ENCODE data around the gene NACC2. TPM values are rescaled to one million over a fixed set of nuclear protein-coding genes. Genes with fewer than 3 reads are reported as not detected.

The NACC2 gene
- polyA plus RNA-seq, 1 of the 3 experiments (the other 2 are of a cell fraction): 22.1 TPM

- Histone ChIP-seq H2AFZ (ENCODE audit: low read depth) (no peak overlapping the region), H3K79me2 (ENCODE audit: insufficient read depth) (no peaks in the 10 kb centered on the region), H3K9ac (no peak overlapping the region), H3K9me3 (no peaks in the 10 kb centered on the region), H4K20me1 (ENCODE audit: insufficient read depth) (no peaks in the 10 kb centered on the region), H3K36me3 (replicated peaks in 1 of 2; ENCODE audit: control insufficient read depth in 1 of 2, insufficient read depth in 2 of 2, low read length in 1 of 2) (no peaks in the 10 kb centered on the region), H3K27ac (ENCODE audit: low read depth in 2 of 2, low read length in 1 of 2) (no peak overlapping the region), H3K4me2 (no peak overlapping the region), H3K27me3 (ENCODE audit: insufficient read depth) (peaks cover 9% of the 10 kb centered on the region; the same call in 1 of the 2 replicates), H3K4me1 (ENCODE audit: control insufficient read depth in 1 of 2, insufficient read depth in 2 of 2, low read depth in 1 of 2, low read length in 1 of 2) (peaks cover 5 to 37% of the 10 kb centered on the region in 2 experiments; a peak in 2 of 4 replicates), H3K4me3 (ENCODE audit: low read depth in 2 of 2, low read length in 1 of 2) (no peak overlapping the region), H3F3A (replicated peaks; ENCODE audit: insufficient read depth) (no peaks in the 10 kb centered on the region), H3K9me2 (no peaks in the 10 kb centered on the region)
- TF ChIP-seq RXRA (IDR thresholded peaks at IDR 0.05; ENCODE audit: borderline replicate concordance, low read depth): no peak
- ChIA-PET CTCF (interaction anchor here (2.2 to 3.6 kb wide), 2 partner anchors 18 to 138 kb away, joined by 9 to 22 read pairs; no protein-coding TSS in a partner anchor), POLR2A (no interaction called here)
- 92% methylated on average over 6 of the region's 14 CpGs for WGBS (ENCODE audit: low lambda C conversion rate)
- no peak for DNase-seq
Measured at GRCh38 chr9:135985459-135985774, 109.7 kb downstream of the NACC2 start.

GRCh38 chr9:135984072-135984710 is 110.9 kb downstream of the NACC2 start:
- Histone ChIP-seq H3K4me1 (ENCODE audit: control insufficient read depth in 1 of 2, insufficient read depth in 2 of 2, low read depth in 1 of 2, low read length in 1 of 2) (peaks cover 5 to 33% of the 10 kb centered on the region in 2 experiments; a peak in 2 of 4 replicates), H3K36me3 (replicated peaks in 1 of 2; ENCODE audit: control insufficient read depth in 1 of 2, insufficient read depth in 2 of 2, low read length in 1 of 2) (no peaks in the 10 kb centered on the region), H3F3A (replicated peaks; ENCODE audit: insufficient read depth) (no peaks in the 10 kb centered on the region), H3K79me2 (ENCODE audit: insufficient read depth) (no peaks in the 10 kb centered on the region), H2AFZ (ENCODE audit: low read depth) (no peak overlapping the region), H3K4me3 (ENCODE audit: low read depth in 2 of 2, low read length in 1 of 2) (no peak overlapping the region), H3K4me2 (no peak overlapping the region), H3K27ac (ENCODE audit: low read depth in 2 of 2, low read length in 1 of 2) (no peak overlapping the region), H3K9me3 (no peaks in the 10 kb centered on the region), H3K9ac (no peak overlapping the region), H4K20me1 (ENCODE audit: insufficient read depth) (no peaks in the 10 kb centered on the region), H3K27me3 (ENCODE audit: insufficient read depth) (peaks cover 9% of the 10 kb centered on the region; the same call in 1 of the 2 replicates), H3K9me2 (no peaks in the 10 kb centered on the region)
- POLR2A ChIA-PET: no interaction called here
- WGBS (ENCODE audit: low lambda C conversion rate): 78% methylated on average over 15 of the region's 22 CpGs
- TF ChIP-seq RAD21 (IDR thresholded peaks at IDR 0.05; ENCODE audit: low read length) (no peak), RXRA (IDR thresholded peaks at IDR 0.05; ENCODE audit: borderline replicate concordance, low read depth) (no peak), RCOR1 (IDR thresholded peaks at IDR 0.05; ENCODE audit: low read length) (no peak), TAF1 (IDR thresholded peaks at IDR 0.05; ENCODE audit: borderline replicate concordance, low read depth, low read length) (no peak), IRF3 (IDR thresholded peaks at IDR 0.05; ENCODE audit: low read depth, low read length) (no peak), CHD2 (IDR thresholded peaks at IDR 0.05; ENCODE audit: low read length, partially characterized antibody) (no peak), NFIC (IDR thresholded peaks at IDR 0.05; ENCODE audit: borderline replicate concordance) (no peak), USF1 (IDR thresholded peaks at IDR 0.05; ENCODE audit: borderline replicate concordance, low read depth) (no peak), SIN3A (IDR thresholded peaks at IDR 0.05; ENCODE audit: borderline replicate concordance, low read depth, low read length) (no peak), TCF12 (IDR thresholded peaks at IDR 0.05) (no peak), FOXM1 (IDR thresholded peaks at IDR 0.05; ENCODE audit: low read depth) (no peak), MXI1 (IDR thresholded peaks at IDR 0.05; ENCODE audit: low read depth, low read length) (no peak), FOSL2 (IDR thresholded peaks at IDR 0.05; ENCODE audit: borderline replicate concordance, low read depth) (no peak), YY1 (IDR thresholded peaks at IDR 0.05; ENCODE audit: low read depth) (no peak), POLR2AphosphoS5 (IDR thresholded peaks at IDR 0.05; ENCODE audit: low read depth, low read length) (no peak), RFX5 (IDR thresholded peaks at IDR 0.05; ENCODE audit: low read length) (no peak), FOXJ3 (CRISPR knock-in tag; IDR thresholded peaks at IDR 0.05) (no peak)
- TF ChIP-seq, protein P1, sequence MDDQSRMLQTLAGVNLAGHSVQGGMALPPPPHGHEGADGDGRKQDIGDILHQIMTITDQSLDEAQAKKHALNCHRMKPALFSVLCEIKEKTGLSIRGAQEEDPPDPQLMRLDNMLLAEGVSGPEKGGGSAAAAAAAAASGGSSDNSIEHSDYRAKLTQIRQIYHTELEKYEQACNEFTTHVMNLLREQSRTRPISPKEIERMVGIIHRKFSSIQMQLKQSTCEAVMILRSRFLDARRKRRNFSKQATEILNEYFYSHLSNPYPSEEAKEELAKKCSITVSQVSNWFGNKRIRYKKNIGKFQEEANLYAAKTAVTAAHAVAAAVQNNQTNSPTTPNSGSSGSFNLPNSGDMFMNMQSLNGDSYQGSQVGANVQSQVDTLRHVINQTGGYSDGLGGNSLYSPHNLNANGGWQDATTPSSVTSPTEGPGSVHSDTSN (IDR thresholded peaks at IDR 0.05): no peak
- TF ChIP-seq, protein P2, sequence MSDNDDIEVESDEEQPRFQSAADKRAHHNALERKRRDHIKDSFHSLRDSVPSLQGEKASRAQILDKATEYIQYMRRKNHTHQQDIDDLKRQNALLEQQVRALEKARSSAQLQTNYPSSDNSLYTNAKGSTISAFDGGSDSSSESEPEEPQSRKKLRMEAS (IDR thresholded peaks at IDR 0.05; ENCODE audit: low read depth): no peak
- TF ChIP-seq, protein P3, sequence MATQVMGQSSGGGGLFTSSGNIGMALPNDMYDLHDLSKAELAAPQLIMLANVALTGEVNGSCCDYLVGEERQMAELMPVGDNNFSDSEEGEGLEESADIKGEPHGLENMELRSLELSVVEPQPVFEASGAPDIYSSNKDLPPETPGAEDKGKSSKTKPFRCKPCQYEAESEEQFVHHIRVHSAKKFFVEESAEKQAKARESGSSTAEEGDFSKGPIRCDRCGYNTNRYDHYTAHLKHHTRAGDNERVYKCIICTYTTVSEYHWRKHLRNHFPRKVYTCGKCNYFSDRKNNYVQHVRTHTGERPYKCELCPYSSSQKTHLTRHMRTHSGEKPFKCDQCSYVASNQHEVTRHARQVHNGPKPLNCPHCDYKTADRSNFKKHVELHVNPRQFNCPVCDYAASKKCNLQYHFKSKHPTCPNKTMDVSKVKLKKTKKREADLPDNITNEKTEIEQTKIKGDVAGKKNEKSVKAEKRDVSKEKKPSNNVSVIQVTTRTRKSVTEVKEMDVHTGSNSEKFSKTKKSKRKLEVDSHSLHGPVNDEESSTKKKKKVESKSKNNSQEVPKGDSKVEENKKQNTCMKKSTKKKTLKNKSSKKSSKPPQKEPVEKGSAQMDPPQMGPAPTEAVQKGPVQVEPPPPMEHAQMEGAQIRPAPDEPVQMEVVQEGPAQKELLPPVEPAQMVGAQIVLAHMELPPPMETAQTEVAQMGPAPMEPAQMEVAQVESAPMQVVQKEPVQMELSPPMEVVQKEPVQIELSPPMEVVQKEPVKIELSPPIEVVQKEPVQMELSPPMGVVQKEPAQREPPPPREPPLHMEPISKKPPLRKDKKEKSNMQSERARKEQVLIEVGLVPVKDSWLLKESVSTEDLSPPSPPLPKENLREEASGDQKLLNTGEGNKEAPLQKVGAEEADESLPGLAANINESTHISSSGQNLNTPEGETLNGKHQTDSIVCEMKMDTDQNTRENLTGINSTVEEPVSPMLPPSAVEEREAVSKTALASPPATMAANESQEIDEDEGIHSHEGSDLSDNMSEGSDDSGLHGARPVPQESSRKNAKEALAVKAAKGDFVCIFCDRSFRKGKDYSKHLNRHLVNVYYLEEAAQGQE (IDR thresholded peaks at IDR 0.05; ENCODE audit: low read depth, low read length): no peak
- CTCF ChIA-PET: interaction anchor here (1.0 to 2.8 kb wide), 3 partner anchors 9 to 138 kb away, joined by 5 to 19 read pairs (median 8); no protein-coding TSS in a partner anchor
- DNase-seq: no peak
